H1 (cell line): Measurements from ENCODE around the gene APOO. TPM values are rescaled to one million over a fixed set of nuclear protein-coding genes. Genes with fewer than 3 reads are reported as not detected.

ENCODE experiments used
- RXRA ChIP-seq: IDR thresholded peaks from 2 replicates; pipeline ENCODE4 v1.6.1; 2011; ENCODE audit warnings: low read depth, mild to moderate bottlenecking, low read length, moderate library complexity; ENCODE audit not compliant: insufficient read depth
- TCF12 ChIP-seq: IDR thresholded peaks from 2 replicates; pipeline ENCODE4 v1.6.1; 2011; ENCODE audit warnings: low read depth, mild to moderate bottlenecking, low read length
- polyA plus RNA-seq, 7 experiments: library from polyadenylated mRNA; depleted of rRNA in 3 of 7; stranded (reverse) in 5 of 7; unstranded in 2 of 7; fragments of >200 nt in 5 of 7; fragments of 200-250 nt in 2 of 7; gene quantifications; 1 replicate in 5 of 7; 2 replicates in 1 of 7; 4 replicates in 1 of 7; pipeline versions ENCODE4 v1.2.1 to v1.2.3, GENCODE V29; 2011 to 2013; ENCODE audit warnings: missing spikeins in 2 of 7, mixed read lengths in 2 of 7
- total RNA-seq: library from RNA; stranded (reverse); fragmentation: NEBNext Ultra II Directional; extraction: Animal tissue kit (Norgen Biotek cat#: 25700); gene quantifications from 2 replicates; pipeline ENCODE4 v1.2.1, GENCODE V29; 2021

Gene APOO
- total and polyA plus RNA-seq, 2 of the 8 experiments (the other 6 are each of a cell fraction or from before 2014, with no cell fraction given), result 25.7 to 45.0 TPM

- TF ChIP-seq RXRA (no peak), TCF12 (no peak)
Measured at GRCh38 chrX:23804578-23804977, 103.2 kb downstream of the APOO start (continued).
